ENCODE measurements around the gene APBA2. TPM values are rescaled to one million over a fixed set of nuclear protein-coding genes. Genes with fewer than 3 reads are reported as not detected.

The APBA2 gene
- total and polyA plus RNA-seq, 8 donors = 0.45 to 13.3 (median 2.0) TPM; not detected in 1

- no peak for DNase-seq
- no peaks in the 10 kb centered on the region for H3K36me3 ChIP-seq
- WGBS, 5 donors = 60 to 86% (median 81%) methylated on average over 5 of the region's 5 CpGs
- no peak overlapping the region for H3K27ac ChIP-seq
- H3K9me3 ChIP-seq = no peaks in the 10 kb centered on the region
- peaks cover 0 to 13% (median 0%) of the 10 kb centered on the region in 3 donors for H3K27me3 ChIP-seq
- no peak overlapping the region for H3K4me3 ChIP-seq
- intact Hi-C loops (cut with DNase I; ENCODE audit: low total_unique reads) = no loop called here
- peaks cover 0 to 10% (median 3%) of the 10 kb centered on the region in 4 donors for H3K4me1 ChIP-seq
- TF ChIP-seq POLR2A (IDR thresholded peaks at IDR 0.05) (no peak), EP300 (IDR thresholded peaks at IDR 0.05) (no peak), CTCF (IDR thresholded peaks at IDR 0.05) (no peak), POLR2AphosphoS5 (IDR thresholded peaks at IDR 0.05) (no peak)
These were observed 111.2 kb downstream of the APBA2 start for GRCh38 chr15:28996953-28997352.

DNA sequence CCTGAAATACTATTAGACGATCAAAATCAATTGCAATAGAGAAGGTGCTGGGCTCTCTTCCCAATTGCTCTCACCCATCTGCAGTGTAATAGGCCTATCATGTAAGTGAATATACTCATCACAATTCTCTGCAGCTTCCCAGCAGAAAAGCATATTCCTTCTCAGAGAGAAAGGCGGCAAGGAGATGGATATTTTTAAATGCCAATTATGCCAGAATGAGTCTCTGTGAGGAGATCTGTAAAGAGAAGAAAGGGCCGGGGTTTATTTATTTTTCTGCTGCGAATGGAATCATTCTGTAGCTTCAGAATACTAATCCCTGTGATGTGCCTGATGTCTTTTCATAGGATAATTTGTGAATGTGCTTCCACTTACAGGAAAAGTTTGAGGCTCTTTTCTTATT is 112.0 kb downstream of the APBA2 start:
- intact Hi-C loops (cut with DNase I; ENCODE audit: low total_unique reads) = no loop called here
- Histone ChIP-seq H3K4me1 (peaks cover 0 to 9% (median 3%) of the 10 kb centered on the region in 4 donors), H3K27me3 (peaks cover 0 to 7% (median 0%) of the 10 kb centered on the region in 3 donors), H3K9me3 (no peaks in the 10 kb centered on the region), H3K36me3 (no peaks in the 10 kb centered on the region), H3K4me3 (no peak overlapping the region), H3K27ac (no peak overlapping the region)
- 87 to 95% (median 91%) methylated on average over 4 of the region's 4 CpGs for WGBS, 5 donors
- no peak for DNase-seq
- no peak for TF ChIP-seq EP300 (IDR thresholded peaks at IDR 0.05)
- no peak for TF ChIP-seq POLR2A (IDR thresholded peaks at IDR 0.05)
- no peak for TF ChIP-seq CTCF (IDR thresholded peaks at IDR 0.05)
- no peak for TF ChIP-seq POLR2AphosphoS5 (IDR thresholded peaks at IDR 0.05)

- DNase-seq = no peak
- no peaks in the 10 kb centered on the region for H3K27me3 ChIP-seq
- intact Hi-C loops (cut with DNase I; ENCODE audit: low total_unique reads) = no loop called here
- TF ChIP-seq CTCF (IDR thresholded peaks at IDR 0.05) (no peak), POLR2A (IDR thresholded peaks at IDR 0.05) (no peak), EP300 (IDR thresholded peaks at IDR 0.05) (no peak), POLR2AphosphoS5 (IDR thresholded peaks at IDR 0.05) (no peak)
- H3K27ac ChIP-seq = no peak overlapping the region
- no peaks in the 10 kb centered on the region for H3K9me3 ChIP-seq
- WGBS, 5 donors = 87 to 97% (median 90%) methylated on average over 5 of the region's 5 CpGs
- no peaks in the 10 kb centered on the region for H3K36me3 ChIP-seq
- H3K4me1 ChIP-seq = peaks cover 0 to 2% (median under 1%) of the 10 kb centered on the region in 4 donors
- no peak overlapping the region for H3K4me3 ChIP-seq
These were observed 112.7 kb downstream of the APBA2 start for GRCh38 chr15:28998511-28998910.

- 83 to 87% (median 85%) methylated on average over 7 of the region's 7 CpGs for WGBS, 5 donors
- no peaks in the 10 kb centered on the region for H3K36me3 ChIP-seq
These were observed 117.5 kb downstream of the APBA2 start for GRCh38 chr15:29003191-29003839.

More at GRCh38 chr15:29003191-29003839, 117.5 kb downstream of the APBA2 start:
- Histone ChIP-seq H3K4me1 (no peaks in the 10 kb centered on the region), H3K27me3 (no peaks in the 10 kb centered on the region), H3K9me3 (peaks cover 0 to 6% (median 0%) of the 10 kb centered on the region in 4 donors), H3K4me3 (no peak overlapping the region), H3K27ac (no peak overlapping the region)
- TF ChIP-seq POLR2AphosphoS5 (IDR thresholded peaks at IDR 0.05) = no peak
- no peak for TF ChIP-seq POLR2A (IDR thresholded peaks at IDR 0.05)
- TF ChIP-seq EP300 (IDR thresholded peaks at IDR 0.05) = no peak
- no peak for TF ChIP-seq CTCF (IDR thresholded peaks at IDR 0.05)
- intact Hi-C loops (cut with DNase I; ENCODE audit: low total_unique reads) = no loop called here
- no peak for DNase-seq

All from stomach (tissue), 9 donors.